ENCODE results near the gene ADAMTSL3.

DNA sequence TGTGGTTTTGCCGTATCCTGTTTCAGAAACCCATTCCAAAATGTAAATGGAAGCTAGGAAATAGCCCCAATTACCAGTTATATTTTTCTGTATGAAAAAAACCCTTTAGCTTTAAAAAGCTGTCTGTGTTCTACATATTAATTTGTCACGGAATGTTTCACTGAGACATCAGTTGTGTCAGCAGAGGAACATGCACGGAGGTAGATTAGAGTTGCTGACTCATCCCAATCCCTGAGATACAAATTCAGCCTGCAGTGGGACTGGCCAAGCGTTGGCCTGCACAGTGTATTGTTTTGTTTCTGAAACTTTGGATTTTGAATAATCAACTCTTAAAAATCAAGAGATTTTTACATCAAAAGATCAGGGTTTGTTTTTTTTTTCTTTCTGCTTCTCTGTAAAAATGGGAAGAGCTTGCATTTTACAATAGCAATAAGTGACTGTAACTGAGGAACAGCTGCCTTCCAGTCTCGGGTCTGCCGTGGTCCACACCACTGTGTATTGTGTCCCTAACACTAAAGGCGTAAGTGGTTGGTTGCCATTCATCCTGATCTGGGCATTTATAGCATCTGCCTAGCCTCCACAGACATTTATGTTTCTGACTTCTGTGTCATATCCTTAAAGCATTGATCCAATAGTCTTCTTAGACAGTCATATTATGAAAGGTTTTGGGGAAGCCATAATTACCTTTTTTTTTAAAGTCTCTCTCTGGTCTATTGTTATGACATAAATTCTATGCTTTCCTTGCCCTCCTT lies 218.1 kb downstream of the ADAMTSL3 start:
- TF ChIP-seq, protein P1, sequence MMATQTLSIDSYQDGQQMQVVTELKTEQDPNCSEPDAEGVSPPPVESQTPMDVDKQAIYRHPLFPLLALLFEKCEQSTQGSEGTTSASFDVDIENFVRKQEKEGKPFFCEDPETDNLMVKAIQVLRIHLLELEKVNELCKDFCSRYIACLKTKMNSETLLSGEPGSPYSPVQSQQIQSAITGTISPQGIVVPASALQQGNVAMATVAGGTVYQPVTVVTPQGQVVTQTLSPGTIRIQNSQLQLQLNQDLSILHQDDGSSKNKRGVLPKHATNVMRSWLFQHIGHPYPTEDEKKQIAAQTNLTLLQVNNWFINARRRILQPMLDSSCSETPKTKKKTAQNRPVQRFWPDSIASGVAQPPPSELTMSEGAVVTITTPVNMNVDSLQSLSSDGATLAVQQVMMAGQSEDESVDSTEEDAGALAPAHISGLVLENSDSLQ (IDR thresholded peaks at IDR 0.05), result no peak
- no peak for TF ChIP-seq FOXA1 (IDR thresholded peaks at IDR 0.05)
- no peak for TF ChIP-seq ARNT (IDR thresholded peaks at IDR 0.05)
- no peak for TF ChIP-seq ZNF384 (IDR thresholded peaks at IDR 0.05)

Measured in HEK293T (cell line).